Activated CD4-positive, alpha-beta T cell treated with anti-CD3 and anti-CD28 coated beads, Interleukin-2, amount 50 U/mL, for 48 hours (primary cell): Measurements from ENCODE around the gene MRPL55.
"Not testable (repeated sequence)": the region's sequence is repeated elsewhere in the genome, so short reads cannot be mapped to it uniquely, and the experiment has no call there.

Experiments
- DNase-seq, 2 experiments: peaks; one replicate each; pipeline ENCODE4 v3.0.0-alpha.2; 2020

Gene MRPL55

GRCh38 chr1:228120351-228120750 lies 11.3 kb upstream of the MRPL55 start:
- DNase-seq = no peak

- DNase-seq = no peak
These were observed 8.9 kb upstream of the MRPL55 start for GRCh38 chr1:228118040-228118439.

GRCh38 chr1:228117335-228117734 lies 8.2 kb upstream of the MRPL55 start:
- no peak for DNase-seq

- no peak for DNase-seq
These were observed 5.7 kb upstream of the MRPL55 start for GRCh38 chr1:228114827-228115226.

- no peak for DNase-seq
These were observed 3.5 kb upstream of the MRPL55 start for GRCh38 chr1:228112617-228113016.

GRCh38 chr1:228112167-228112566 lies 3.1 kb upstream of the MRPL55 start:
- DNase-seq = no peak

GRCh38 chr1:228111315-228111714 lies 2.2 kb upstream of the MRPL55 start:
- DNase-seq = not testable (repeated sequence)

- no peak for DNase-seq
These were observed 1.5 kb upstream of the MRPL55 start for GRCh38 chr1:228110556-228110955.

- DNase-seq = no peak
These were observed 926 bp upstream of the MRPL55 start for GRCh38 chr1:228109962-228110488.

- DNase-seq = no peak
These were observed 392 bp downstream of the MRPL55 start for GRCh38 chr1:228108742-228109072.

GRCh38 chr1:228108055-228108690 lies 926 bp downstream of the MRPL55 start:
- DNase-seq = no peak

GRCh38 chr1:228107636-228108035 lies 1.5 kb downstream of the MRPL55 start:
- no peak for DNase-seq

- DNase-seq = no peak
These were observed 2.4 kb downstream of the MRPL55 start for GRCh38 chr1:228106800-228107054.

- no peak for DNase-seq
These were observed 2.9 kb downstream of the MRPL55 start for GRCh38 chr1:228105996-228106799.

GRCh38 chr1:228105270-228105995 lies 3.7 kb downstream of the MRPL55 start:
- no peak for DNase-seq

- DNase-seq = no peak
These were observed 4.4 kb downstream of the MRPL55 start for GRCh38 chr1:228104526-228105269.

GRCh38 chr1:228102791-228103620 lies 6.1 kb downstream of the MRPL55 start, which contains the start of gene C1orf35:
C1orf35 (minus strand) TSS chr1:228103325; CDS start chr1:228103227, 98 bp downstream.
- peak; percentile 95 to 96 for DNase-seq

- DNase-seq = peak; percentile 60 to 70
These were observed 6.9 kb downstream of the MRPL55 start for GRCh38 chr1:228101994-228102790.

- peak in 1 of 2 experiments; percentile 18 for DNase-seq
These were observed 7.5 kb downstream of the MRPL55 start for GRCh38 chr1:228101614-228101993.

- DNase-seq = peak in 1 of 2 experiments; percentile 11
These were observed 8.1 kb downstream of the MRPL55 start for GRCh38 chr1:228100822-228101613.
